Breast epithelium (tissue), 4 donors: ENCODE measurements around the gene CADPS. TPM values are rescaled to one million over a fixed set of nuclear protein-coding genes. Genes with fewer than 3 reads are reported as not detected.

Source experiments
- DNase-seq, 2 donors: peaks; one replicate each; pipeline ENCODE4 v3.0.0-alpha.2; 2019; ENCODE audit warnings: low spot score in 2 of 2
- H3K27ac ChIP-seq, 2 donors: fragments of 200-600 bp; sonication (generic) in 1 of 2; one replicate each; pipeline ENCODE4 v1.5.1; 2016 to 2019; ENCODE audit warnings: mild to moderate bottlenecking in 1 of 2
- H3K27me3 ChIP-seq, 2 donors: fragments of 200-600 bp; sonication (generic) in 1 of 2; one replicate each; pipeline versions ENCODE4 v1.5.1 to v1.6.0; 2017 to 2019; ENCODE audit warnings: control low read depth in 1 of 2, mild to moderate bottlenecking in 1 of 2
- H3K36me3 ChIP-seq: fragments of 200-600 bp; one replicate; pipeline ENCODE4 v1.5.1; 2019
- H3K4me1 ChIP-seq, 2 donors: fragments of 200-600 bp; sonication (generic); one replicate each; pipeline ENCODE4 v1.5.1; 2016 to 2019; ENCODE audit warnings: control low read depth in 1 of 2
- H3K4me3 ChIP-seq, 3 donors: fragments of 200-600 bp; sonication (generic); 1 replicate in 2 of 3; 2 replicates in 1 of 3; pipeline ENCODE4 v1.5.1; 2016 to 2019; ENCODE audit warnings: mild to moderate bottlenecking in 3 of 3, moderate library complexity in 2 of 3
- H3K9me3 ChIP-seq, 2 donors: fragments of 200-600 bp; sonication (generic) in 1 of 2; one replicate each; pipeline ENCODE4 v1.5.1; 2016 to 2019; ENCODE audit warnings: control low read depth in 1 of 2
- POLR2A ChIP-seq: fragments of 450-650 bp; IDR thresholded peaks from one replicate; pipeline ENCODE4 v1.6.1; 2016; ENCODE audit warnings: antibody characterized with exemption, mild to moderate bottlenecking, moderate library complexity
- POLR2AphosphoS5 ChIP-seq, 3 donors: sonication (generic); formaldehyde crosslinking; IDR thresholded peaks; one replicate each; pipeline ENCODE4 v1.6.1; 2017; ENCODE audit warnings: antibody characterized with exemption in 3 of 3
- intact Hi-C: fragments of 100-400 bp; cut with DNase I; formaldehyde crosslinking; loops from one replicate; pipeline ENCODE4 v1.15.1; 2023; ENCODE audit warnings: low total_unique reads
- total RNA-seq, 3 donors: library from RNA; depleted of rRNA; stranded (reverse); fragments of >200 nt; gene quantifications; one replicate each; pipeline ENCODE4 v1.1.0, GENCODE V29; 2016
- TF ChIP-seq, protein P1 (sequence below), 3 donors: fragments of 450-650 bp; IDR thresholded peaks; one replicate each; pipeline ENCODE4 v1.5.1; 2016 to 2017; ENCODE audit warnings: antibody characterized with exemption in 3 of 3, mild to moderate bottlenecking in 3 of 3, moderate library complexity in 3 of 3

Gene CADPS
- total RNA-seq, 3 donors from 2014 or later = under 0.01 to 45.8 (median 0.15) TPM

DNA sequence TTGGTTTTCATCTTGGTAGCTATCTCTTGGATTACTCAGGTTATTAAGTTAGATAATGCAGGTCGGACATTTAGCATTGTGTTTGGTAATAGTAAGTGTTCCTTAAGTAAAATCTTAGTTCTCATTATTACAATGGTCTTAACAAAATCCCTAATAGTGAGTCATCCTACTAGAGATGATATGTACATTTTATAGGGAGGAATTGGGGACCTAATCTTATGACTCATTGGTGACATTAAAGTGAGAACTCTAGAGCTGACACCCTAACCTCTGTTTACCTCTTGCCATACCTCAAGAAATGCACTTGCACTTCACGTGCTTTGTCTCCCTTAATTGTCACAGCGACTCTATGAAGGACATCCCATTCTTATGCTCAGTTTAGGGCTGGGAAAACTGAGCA lies 174.9 kb downstream of the CADPS start:
- intact Hi-C loops = no loop called here

DNA sequence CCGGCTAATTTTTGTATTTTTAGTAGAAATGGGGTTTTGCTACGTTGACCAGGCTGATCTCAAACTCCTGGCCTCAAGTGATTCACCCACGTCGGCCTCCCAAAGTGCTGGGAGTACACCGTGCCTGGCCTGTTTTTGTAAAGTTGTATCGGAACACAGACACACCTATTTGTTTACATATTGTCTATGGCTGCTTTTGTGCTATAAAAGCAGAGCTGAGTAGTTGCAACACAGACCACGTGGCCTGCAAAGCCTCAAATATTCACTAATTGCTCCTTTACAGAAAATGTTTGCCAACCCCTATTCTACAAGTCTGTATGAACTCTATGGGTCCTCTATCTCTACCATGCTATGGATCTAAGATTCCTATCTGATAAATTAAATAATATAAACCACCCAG lies 175.5 kb downstream of the CADPS start:
- no peaks in the 10 kb centered on the region for H3K9me3 ChIP-seq
- no peak overlapping the region for H3K27ac ChIP-seq
- no peaks in the 10 kb centered on the region for H3K27me3 ChIP-seq
- H3K36me3 ChIP-seq = no peaks in the 10 kb centered on the region
- H3K4me1 ChIP-seq = no peaks in the 10 kb centered on the region
- H3K4me3 ChIP-seq = no peak overlapping the region
- no peak for DNase-seq
- TF ChIP-seq POLR2AphosphoS5 (IDR thresholded peaks at IDR 0.05) (no peak), POLR2A (no peak)
- TF ChIP-seq, protein P1, sequence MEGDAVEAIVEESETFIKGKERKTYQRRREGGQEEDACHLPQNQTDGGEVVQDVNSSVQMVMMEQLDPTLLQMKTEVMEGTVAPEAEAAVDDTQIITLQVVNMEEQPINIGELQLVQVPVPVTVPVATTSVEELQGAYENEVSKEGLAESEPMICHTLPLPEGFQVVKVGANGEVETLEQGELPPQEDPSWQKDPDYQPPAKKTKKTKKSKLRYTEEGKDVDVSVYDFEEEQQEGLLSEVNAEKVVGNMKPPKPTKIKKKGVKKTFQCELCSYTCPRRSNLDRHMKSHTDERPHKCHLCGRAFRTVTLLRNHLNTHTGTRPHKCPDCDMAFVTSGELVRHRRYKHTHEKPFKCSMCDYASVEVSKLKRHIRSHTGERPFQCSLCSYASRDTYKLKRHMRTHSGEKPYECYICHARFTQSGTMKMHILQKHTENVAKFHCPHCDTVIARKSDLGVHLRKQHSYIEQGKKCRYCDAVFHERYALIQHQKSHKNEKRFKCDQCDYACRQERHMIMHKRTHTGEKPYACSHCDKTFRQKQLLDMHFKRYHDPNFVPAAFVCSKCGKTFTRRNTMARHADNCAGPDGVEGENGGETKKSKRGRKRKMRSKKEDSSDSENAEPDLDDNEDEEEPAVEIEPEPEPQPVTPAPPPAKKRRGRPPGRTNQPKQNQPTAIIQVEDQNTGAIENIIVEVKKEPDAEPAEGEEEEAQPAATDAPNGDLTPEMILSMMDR (IDR thresholded peaks at IDR 0.05) = no peak
- intact Hi-C loops = no loop called here

More for the DNA sequence above, 174.9 kb downstream of the CADPS start:
- no peaks in the 10 kb centered on the region for H3K36me3 ChIP-seq
- no peak overlapping the region for H3K4me3 ChIP-seq
- TF ChIP-seq POLR2A = no peak
- TF ChIP-seq, protein P1 (IDR thresholded peaks at IDR 0.05) = no peak
- no peak for TF ChIP-seq POLR2AphosphoS5 (IDR thresholded peaks at IDR 0.05)
- no peaks in the 10 kb centered on the region for H3K9me3 ChIP-seq
- H3K27me3 ChIP-seq = no peaks in the 10 kb centered on the region
- no peaks in the 10 kb centered on the region for H3K4me1 ChIP-seq
- no peak overlapping the region for H3K27ac ChIP-seq
- DNase-seq = no peak

DNA sequence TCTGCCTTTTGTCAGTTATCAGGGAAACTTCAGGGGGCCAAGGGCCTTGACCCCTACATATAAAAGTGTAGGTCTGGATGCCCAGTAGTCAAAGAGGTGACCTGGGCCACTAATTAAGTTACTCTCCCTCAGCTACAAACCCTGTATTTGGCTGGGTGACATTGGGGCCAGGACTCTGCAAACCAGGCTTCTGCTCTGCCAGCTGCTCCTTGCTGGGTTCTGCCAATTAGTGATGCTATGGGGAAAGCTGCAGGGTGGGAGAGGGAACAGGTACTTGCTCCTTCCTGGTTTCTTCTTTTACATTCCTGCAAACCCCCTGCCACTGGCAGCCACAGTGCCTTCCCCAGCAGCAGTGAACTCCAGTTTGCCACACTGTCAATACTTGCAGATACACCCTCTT lies 179.2 kb downstream of the CADPS start:
- H3K4me3 ChIP-seq = no peak overlapping the region
- H3K36me3 ChIP-seq = no peaks in the 10 kb centered on the region
- intact Hi-C loops = no loop called here
- no peaks in the 10 kb centered on the region for H3K4me1 ChIP-seq
- H3K27me3 ChIP-seq = no peaks in the 10 kb centered on the region
- no peaks in the 10 kb centered on the region for H3K9me3 ChIP-seq
- TF ChIP-seq POLR2AphosphoS5 (IDR thresholded peaks at IDR 0.05) = no peak
- no peak for TF ChIP-seq POLR2A
- TF ChIP-seq, protein P1 (IDR thresholded peaks at IDR 0.05) = no peak
- DNase-seq = no peak
- H3K27ac ChIP-seq = no peak overlapping the region

DNA sequence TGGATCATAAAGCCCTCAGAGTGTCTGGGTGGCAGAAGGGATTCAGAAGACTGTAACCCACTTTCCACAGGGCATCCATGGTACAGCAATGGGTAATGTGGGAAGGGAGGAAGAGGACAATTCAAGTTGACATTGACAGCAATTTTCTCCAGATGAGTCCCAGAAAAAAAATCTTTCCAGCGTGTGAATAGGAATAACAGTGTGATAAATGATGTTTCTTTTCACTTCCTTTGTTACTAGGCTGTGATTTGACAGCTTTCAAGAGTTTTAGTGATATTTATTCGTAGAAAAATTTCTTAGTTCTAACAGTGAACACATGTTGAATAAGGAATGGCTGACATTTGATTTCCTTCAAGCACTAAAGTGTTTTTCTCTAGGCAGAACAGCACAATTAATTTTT lies 186.4 kb downstream of the CADPS start:
- intact Hi-C loops = no loop called here
- Histone ChIP-seq H3K4me1 (no peaks in the 10 kb centered on the region), H3K9me3 (no peaks in the 10 kb centered on the region), H3K36me3 (no peaks in the 10 kb centered on the region), H3K4me3 (no peak overlapping the region), H3K27me3 (no peaks in the 10 kb centered on the region), H3K27ac (no peak overlapping the region)
- no peak for DNase-seq
- TF ChIP-seq POLR2A = no peak
- TF ChIP-seq POLR2AphosphoS5 (IDR thresholded peaks at IDR 0.05) = no peak
- TF ChIP-seq, protein P1 (IDR thresholded peaks at IDR 0.05) = no peak

DNA sequence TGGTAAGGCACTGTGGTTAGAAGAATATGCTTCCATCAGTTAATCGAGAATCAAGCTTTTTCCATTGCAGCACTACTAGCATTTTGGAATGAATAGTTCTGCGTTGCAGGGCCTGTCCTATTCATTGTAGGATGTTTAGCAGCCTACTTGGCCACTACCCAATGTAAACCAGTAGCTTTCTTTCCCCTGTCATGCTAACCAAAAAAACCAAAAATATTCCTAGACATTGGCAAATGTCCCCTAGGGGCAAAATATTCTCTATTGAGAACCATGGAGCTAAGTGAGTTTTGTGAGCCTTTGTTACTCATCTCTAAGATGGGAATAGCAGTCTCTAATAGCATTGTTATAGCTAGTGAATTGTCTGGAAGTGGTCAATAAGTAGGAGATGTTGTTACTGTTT lies 187.2 kb downstream of the CADPS start:
- TF ChIP-seq POLR2AphosphoS5 (IDR thresholded peaks at IDR 0.05) (no peak), POLR2A (no peak)
- TF ChIP-seq, protein P1 (IDR thresholded peaks at IDR 0.05) = no peak
- intact Hi-C loops = no loop called here
- H3K27me3 ChIP-seq = no peaks in the 10 kb centered on the region
- H3K36me3 ChIP-seq = no peaks in the 10 kb centered on the region
- no peak overlapping the region for H3K4me3 ChIP-seq
- no peaks in the 10 kb centered on the region for H3K4me1 ChIP-seq
- no peaks in the 10 kb centered on the region for H3K9me3 ChIP-seq
- no peak overlapping the region for H3K27ac ChIP-seq
- DNase-seq = no peak
